ENCODE measurements around the gene CHID1.

Gene CHID1

DNA sequence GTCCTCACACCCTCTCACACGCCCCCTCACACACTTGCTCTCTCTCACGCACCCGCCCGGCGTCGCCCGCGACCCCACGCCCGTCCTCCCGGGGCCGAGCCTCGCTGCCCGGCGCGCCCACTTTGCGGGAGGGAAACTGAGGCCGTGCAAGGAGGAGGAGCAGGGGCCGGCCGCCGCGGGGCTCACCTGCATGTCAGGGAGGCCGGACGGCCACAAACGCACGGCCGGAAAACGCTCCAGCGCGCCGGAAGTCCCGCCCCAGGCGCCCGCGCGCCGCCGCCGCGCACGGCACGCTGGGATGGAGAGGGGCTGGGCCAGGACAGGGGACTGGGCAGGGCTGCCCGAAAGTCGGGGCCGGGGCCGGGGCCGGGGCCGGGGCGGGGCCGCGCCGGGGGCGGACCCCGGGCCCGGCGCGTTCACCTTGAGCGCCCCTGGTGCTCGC, at the start of gene CHID1:
CHID1 (minus strand) TSS at position 222 of the 442 bp plus-strand sequence. CDS start 5,994 bp downstream, outside the sequence.
- DNase-seq (ENCODE audit: low read depth) = no peak

DNA sequence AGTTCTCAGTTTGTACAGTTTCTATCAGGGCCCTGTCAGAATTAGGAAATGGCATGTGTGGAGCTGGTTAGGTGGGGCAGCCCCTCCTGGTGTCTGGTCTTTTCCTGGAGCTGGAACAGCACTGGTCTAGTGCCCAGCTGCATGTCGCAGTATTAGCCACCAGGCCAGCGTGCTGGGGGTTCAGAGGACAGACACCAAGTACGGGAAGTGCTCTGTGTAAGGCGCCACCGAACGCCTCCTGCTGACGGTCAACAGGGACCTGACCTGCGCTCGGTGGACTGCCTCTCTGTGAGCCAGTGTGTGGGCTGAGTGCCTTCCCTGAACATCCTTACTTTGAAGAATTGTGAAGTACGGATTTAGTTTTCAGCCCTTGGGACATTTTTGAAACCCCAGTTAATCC, 49.0 kb upstream of the CHID1 start:
- DNase-seq (ENCODE audit: low read depth) = no peak

DNA sequence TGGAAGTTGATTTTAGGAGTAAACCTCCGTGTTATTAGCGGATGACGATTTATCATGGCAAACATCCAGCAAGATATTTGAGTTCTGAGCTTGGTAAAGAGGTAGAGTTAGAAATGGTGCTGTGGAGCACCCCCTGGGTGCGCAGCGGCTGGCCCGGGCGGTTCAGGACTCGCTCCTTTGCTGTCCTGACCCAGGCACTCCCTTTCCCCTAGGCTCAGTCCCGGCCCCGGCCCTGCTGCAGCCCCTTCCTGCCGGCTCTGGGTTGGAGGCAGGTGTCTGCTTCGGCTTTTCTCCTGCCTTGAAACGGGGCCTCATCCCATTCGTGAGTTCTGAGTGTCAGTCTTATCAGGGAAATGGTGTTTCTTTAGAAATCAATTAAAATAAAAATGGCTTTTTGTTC, 48.4 kb upstream of the CHID1 start:
- no peak for DNase-seq (ENCODE audit: low read depth)

DNA sequence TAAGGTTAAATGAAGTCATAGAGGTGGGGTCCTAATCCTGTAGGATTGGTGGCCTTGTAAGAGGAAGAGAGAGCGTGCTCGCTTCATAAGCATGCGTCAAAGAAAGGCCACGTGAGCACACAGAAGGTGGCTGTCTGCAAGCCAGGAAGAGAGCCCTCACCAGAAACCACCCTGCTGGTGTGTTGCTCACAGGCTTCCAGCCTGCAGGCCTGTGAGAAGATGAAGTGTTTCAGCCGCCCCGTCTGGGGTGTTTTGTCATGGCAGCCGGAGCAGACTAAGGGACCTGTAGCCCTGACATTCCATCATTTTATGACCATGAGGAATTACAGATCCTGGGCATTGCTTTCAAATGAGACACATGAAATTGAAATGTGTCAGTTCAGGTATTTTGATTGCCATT, 47.5 kb upstream of the CHID1 start:
- DNase-seq (ENCODE audit: low read depth) = no peak

DNA sequence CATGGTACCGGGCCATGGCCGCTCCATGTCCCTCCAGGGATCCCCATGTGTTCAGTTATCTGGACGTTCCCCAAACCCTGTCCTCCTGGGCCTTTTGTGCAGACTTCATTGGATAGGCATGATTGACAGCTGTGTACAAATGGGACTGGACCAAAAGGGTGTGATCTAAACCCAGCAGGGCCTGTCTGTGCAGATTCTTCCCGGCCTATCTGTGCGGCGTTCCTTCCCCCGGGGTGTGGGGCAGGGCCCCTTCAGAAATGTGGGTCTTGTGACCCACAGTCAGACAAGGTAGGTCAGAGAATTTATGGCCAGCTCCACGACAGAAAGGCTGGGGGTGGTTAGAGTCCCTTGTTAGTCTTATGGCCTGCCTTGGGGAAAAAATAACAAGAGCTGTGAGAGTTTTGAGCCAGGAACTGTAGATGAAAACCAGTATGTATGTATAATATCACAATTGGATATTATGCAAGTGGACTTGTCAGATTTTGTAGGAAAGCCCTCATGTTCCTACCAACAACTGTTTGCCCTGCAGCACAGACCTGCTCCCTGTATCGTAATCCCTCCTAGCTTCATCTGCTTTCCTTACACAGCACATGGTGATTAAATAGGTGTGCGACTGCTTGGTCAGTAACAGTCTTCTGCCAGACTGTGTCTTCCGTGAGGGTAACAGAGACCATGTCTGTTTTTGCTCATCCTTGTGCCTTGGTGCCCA, 46.8 kb upstream of the CHID1 start:
- no peak for DNase-seq (ENCODE audit: low read depth)

DNA sequence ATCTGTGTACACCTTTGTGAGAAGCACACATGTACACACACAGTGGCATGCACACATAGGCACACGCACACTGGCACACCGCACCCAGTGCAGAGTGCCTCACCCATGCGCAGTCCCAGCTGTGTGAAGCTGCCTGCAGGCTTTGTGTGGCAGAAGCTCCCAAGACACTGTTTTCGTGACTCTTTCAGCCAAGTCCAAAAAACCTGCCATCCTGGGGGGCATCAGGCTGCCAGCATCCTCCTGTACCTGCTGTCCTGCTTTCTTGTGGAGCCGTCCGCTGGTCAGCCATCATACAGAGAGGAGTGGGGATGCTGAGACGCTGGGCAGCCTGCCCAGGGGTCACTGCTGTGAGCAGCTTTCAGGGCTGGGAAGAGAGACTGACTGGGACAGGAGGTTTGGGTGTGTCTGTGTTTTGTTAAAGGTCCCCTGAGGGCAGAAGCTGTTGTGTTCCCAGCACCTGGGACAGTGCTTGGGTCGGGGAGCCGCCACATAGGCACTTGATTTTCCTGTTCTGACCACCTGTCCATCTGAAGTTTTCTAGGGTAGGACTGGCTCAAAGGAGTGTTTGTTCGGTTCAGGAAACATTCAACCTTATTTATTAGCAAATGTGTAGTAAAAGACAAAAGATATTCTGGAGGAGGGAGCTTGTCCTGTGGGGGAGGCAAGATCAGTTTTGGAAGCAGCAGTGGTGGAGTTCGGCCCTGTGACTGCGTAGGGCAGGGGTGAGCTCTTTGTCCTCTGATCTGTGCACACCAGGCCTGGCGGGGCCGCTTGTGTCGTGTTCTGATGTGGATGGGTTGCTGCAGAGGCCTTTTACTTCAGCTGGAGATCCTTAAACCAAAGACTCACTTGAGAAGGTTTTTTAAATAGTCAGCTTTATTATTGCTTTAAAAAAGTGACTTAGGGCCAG, 44.8 kb upstream of the CHID1 start:
- DNase-seq (ENCODE audit: low read depth) = no peak

DNA sequence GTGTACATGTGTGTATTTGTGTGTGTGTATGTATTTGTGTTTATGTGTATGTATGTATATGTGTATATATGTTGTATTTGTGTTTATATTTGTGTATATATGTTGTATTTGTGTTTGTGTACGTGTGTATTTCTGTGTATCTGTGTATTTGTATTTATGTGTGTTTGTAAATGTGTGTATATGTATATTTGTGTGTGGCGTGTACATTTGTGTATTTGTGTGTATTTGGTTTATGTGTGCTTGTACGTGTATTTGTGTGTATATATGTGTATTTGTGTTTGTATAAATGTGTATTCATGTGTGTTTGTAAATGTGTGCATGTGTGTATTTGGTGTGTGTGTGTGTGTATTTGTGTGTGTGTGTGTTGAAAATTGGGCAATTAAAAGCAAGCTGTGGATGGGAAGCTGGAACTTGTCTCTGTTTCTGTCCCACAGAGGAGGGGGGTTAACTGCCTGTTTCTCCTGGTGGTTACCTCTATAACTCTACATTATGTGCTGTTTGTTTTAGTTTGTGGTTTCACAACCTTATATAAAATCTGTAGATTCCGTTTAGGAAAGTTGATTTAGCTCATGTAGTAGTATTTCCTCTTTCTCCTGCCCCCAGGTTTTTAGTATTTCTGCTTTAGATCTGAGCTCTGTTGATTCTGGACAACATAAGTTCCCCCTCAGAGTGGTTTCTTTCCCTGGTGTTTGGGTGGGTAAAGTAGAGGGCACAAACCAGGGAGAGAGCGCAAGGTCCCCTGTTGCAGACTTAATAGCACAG, 44.0 kb upstream of the CHID1 start:
- DNase-seq (ENCODE audit: low read depth) = no peak

DNA sequence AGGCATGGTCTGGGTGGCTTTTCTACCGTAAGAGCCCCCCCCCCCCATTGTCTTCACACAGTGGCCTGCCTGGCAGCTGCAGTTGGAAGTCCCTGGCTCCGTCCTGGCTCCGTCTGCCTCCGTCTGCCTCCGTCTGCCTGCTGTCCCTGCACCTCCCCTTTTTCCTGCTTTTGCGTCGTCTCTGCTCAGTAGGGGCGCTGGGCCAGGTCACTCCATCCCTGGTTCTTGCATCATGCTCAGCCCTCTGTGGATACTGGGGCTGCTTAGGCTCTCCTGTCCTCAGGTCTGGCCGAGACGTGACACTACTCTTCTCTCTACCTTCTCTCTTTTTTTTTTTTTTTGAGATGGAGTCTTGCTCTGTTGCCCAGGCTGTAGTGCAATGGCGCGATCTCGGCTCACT, 42.9 kb upstream of the CHID1 start:
- no peak for DNase-seq (ENCODE audit: low read depth)

DNA sequence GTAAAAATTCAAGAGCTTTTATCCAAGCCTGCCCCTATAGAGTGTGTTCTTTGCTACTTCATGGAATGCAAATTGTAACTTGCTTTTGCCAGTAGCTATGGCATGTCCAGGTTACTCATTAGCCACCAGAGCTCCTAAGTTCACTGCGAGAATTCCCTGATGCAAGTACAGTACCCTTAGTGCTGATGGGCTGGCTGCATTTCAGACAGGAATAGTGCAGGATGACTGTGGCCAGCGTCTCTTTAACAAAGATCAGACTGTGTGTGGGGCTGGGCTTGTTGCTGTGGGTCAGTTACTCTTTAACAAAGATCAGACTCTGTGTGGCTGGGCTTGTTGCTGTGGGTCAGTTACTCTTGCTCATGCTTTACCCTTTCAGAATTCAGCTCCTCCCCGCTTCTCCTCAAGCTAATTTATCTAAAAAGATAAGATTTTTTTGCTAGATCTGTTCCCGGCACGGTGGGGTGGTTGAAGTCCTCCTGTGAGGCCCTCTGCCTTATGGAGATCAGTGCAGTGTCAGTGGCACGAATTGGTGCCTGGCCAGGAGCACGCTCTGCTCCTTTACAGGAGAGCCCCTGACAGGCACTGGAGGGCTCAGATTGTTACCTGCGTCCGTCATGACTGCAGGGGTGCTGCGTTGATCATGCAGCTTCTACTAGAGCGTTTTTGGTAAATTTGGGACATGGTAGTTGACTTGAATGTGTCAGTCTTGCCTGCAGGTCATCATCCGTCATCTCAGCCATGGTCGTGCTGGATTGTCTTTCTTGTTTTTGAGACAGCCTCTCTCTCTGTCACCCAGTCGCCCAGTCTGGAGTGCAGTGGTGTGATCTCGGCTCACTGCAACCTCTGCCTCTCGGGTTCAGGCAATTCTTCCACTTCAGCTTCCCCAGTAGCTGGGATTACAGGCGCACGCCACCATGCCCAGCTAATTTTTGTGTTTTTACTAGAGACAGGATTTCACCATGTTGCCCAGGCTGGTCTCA, 42.1 kb upstream of the CHID1 start:
- no peak for DNase-seq (ENCODE audit: low read depth)

DNA sequence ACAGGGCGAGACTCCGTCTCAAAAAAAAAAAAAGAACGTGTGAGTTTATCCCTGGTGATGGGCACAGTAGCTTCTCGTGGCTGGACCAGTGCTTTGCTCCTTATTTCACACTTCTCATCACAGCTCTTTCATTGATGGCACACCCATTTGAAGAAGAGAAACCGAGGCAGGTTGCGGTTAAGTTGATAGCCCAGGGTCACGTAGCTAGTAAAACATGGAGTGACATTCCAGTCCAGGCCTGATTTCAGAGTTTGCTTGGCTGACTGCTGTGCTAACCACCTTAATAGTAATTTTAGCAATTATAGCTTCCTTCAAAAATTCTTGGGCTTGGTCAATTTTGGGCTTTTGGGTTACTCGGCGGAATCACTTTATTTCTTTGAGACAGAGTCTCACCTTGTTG, 40.9 kb upstream of the CHID1 start:
- DNase-seq (ENCODE audit: low read depth) = no peak

DNA sequence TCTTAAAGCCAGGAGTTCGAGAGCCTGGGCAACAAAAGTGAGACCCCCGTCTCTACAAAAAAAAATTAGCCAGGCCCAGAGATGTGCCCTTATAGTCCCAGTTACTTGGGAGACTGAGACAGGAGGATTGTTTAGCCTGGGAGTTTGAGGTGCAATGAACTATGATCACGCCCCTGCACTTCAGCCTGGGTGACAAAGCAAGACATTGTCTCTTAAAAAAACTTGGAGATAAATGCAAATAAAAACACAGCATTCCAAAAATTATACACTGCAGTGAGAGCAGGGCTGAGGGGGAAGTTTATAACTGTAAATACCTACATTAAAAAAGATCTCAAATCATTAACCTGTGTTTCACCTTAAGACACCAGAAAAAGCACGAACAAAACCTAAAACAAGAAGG, 37.1 kb upstream of the CHID1 start:
- DNase-seq (ENCODE audit: low read depth) = no peak

DNA sequence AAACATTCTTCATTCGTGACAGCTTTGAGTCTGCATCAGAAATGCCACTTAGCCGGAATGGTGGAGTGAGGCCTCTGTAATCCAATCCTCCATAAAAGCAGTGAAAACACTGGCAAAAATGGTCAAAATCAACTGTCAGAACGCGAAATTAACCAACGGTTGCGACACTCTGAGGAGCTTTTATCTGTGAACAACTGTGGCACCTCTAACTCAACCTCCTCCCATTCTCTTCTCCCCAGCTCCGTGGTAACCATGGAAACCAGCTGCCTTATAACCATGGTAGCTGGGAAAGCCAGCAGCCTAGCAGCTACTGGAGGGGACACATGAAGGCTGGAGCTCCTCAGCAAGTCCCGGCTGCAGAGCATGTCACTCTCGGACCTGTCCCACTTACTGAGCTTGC, 35.4 kb upstream of the CHID1 start:
- DNase-seq (ENCODE audit: low read depth) = no peak

DNA sequence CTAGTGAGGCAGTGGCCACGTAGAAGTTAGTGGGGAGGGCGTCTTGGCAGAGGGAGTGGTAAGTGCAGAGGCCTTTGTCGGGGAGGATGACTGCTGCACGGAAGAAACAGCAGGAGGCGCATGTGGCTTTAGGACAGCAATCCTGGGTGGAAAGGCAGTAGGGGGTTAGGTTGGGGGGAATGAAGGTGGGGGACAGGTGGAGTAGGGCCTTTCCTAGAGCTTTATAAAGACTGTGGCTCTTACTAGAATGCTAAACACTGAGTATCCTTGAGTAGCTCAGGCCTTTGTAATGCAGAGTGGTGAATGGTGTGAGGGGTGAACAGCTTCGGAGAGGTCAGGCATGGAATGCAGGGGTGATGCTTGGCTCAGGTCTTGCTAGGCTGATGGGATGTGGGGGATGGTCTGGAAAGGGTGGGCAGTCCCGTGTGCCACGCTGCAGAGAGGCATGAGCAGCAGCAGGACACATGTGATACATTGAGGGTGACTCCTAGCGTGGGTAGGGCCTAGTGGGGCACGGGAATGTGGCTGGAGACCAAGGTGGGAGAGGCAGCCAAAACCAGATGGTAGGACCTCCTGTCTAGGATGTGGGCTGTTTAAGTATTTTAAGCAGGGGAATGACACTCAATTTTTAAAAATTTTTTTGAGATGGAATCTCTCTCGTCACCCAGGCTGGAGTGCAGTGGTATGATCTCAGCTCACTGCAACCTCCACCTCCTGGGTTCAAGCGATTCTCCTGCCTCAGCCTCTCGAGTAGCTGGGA, 34.3 kb upstream of the CHID1 start:
- DNase-seq (ENCODE audit: low read depth) = no peak

DNA sequence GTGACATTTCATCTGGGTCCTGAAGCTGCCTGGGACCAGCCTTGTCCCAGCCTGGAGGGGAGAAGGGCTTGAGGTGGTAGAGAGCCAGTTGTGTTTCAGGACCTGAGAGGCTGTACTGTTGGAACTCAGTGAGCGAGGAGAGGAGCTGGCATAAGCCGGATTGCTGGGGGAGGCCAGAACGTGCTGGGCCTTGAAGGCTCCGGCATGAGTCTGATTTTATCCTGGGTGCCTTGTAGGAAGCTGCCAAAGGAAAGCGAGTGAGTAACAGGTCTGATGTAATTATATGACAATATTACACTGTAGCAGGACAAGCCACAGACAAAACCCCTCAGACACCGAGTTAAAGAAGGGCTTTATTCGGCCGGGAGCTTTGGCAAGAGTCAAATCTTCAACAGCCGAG, 32.2 kb upstream of the CHID1 start:
- no peak for DNase-seq (ENCODE audit: low read depth)

DNA sequence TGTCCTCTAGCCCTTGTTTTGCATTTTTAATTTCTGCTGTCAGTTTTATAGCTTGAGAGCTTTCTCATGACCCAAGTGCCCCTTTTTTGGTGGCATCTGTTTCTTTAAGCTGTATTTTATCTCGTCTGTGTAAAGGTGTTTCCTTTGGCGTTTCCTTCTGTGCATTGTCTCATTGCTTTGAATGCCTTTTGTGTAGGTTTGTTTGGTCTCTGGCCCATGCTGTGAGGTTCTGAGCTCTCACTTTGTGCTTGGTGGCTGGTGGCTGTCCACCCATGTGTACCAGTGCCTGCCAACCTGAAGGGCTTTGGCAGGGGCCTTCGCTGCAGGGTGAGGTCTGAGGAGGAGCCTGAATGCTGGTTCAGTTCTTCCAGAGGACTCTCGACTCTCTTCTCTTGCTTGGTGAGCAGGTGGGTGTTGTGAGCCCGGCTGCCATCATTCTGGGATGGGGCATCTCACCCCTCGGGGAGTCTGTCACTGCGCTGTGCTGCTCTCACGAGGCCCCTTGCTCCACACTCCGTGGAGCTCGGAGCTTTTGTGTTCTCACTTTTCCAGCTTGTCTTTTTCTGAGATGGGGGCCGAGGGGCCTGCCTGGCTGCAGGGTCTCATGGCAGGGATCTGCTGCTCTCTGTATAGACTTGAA, 30.0 kb upstream of the CHID1 start:
- no peak for DNase-seq (ENCODE audit: low read depth)

DNA sequence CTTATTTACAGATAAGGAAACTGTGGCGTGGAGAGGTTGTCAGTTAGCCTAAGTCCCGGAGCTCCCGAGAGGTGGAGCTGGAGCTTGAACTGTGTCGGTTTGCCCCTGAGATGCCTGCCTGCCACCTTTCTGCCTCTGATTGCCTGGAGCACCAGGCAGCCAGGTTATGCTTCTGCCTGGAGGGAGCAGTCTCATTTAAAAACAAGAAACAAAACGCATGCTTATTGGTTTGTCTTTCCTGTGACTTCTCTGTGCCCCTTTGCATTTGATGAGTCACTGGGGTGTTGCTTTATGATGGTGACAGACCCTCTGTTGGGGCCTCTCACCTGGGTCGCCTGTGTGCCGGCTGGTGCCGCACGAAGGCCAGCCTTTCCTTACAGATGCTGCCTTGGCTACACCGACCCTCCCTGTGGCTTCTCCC, 27.2 kb upstream of the CHID1 start:
- DNase-seq (ENCODE audit: low read depth) = no peak

DNA sequence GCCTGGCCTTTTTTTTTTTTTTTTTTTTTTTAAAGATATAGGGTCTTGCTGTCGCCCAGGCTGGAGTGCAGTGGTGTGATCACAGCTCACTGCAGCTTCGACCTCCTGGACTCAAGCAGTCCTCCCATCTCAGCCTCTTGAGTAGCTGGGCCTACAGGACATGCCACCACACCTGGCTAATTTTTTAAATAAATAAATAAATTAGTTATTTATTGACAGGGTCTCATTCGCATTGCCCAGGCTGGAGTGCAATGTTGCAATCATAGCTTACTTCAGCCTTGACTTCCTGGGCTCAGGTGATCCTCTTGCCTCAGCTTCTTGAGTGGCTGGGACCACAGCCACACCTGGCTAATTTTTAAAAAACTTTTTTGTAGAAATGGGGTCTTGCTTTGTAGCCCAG, 25.6 kb upstream of the CHID1 start:
- DNase-seq (ENCODE audit: low read depth) = no peak

DNA sequence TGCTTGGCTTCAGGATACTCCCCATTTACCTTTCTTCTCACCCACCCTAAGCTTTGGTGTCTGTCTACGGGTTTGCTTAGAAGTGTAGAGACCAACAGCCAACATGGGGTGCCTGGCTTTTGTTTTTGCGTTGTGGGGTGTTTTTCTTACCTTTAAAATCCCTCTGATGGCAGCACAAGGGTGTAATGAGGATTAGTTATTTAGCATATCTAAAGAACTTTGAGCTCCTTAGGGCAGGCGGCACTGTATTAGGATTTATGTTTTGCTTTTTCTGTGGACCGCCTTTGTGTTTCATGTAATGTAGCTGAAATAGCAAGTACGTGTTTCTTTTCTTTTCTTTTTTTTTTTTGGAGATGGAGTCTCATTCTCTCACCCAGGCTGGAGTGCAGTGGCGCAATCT, 23.9 kb upstream of the CHID1 start:
- DNase-seq (ENCODE audit: low read depth) = no peak

DNA sequence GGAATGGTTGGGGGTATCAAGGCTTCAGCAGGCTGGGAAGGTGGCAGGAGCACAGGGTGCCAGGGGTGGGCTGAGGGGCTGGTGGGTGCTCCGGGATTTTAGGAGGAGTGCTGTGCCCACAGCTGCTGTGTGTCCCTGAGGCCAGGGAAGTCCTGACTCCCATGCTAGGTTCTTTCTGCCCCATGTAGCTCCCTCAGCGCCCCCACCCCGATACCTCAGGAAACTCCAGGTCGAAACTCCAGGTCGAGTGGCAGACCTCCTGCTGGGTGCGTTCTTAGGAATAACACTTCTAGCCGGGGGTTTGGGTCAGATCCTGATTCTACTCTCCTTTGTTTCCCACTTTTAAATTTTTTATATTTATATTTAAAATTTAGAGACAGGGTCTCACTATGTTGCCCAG, 23.3 kb upstream of the CHID1 start:
- DNase-seq (ENCODE audit: low read depth) = no peak
